GM18873 (cell line): Measurements from ENCODE around the gene CTDNEP1.

ENCODE experiments used
- ATAC-seq: cut with Tn5 transposase; IDR thresholded peaks from one replicate; pipeline ENCODE4 v1.9.1; 2021; ENCODE audit warnings: mild to moderate bottlenecking, moderate library complexity, moderate number of reproducible peaks; ENCODE audit not compliant: unreplicated experiment, low FRiP score

Gene CTDNEP1

GRCh38 chr17:7251661-7252175 lies at the start of gene CTDNEP1:
CTDNEP1 (minus strand) TSS chr17:7251734; CDS start chr17:7251296, 438 bp downstream.
- peak; percentile 84 for ATAC-seq

DNA sequence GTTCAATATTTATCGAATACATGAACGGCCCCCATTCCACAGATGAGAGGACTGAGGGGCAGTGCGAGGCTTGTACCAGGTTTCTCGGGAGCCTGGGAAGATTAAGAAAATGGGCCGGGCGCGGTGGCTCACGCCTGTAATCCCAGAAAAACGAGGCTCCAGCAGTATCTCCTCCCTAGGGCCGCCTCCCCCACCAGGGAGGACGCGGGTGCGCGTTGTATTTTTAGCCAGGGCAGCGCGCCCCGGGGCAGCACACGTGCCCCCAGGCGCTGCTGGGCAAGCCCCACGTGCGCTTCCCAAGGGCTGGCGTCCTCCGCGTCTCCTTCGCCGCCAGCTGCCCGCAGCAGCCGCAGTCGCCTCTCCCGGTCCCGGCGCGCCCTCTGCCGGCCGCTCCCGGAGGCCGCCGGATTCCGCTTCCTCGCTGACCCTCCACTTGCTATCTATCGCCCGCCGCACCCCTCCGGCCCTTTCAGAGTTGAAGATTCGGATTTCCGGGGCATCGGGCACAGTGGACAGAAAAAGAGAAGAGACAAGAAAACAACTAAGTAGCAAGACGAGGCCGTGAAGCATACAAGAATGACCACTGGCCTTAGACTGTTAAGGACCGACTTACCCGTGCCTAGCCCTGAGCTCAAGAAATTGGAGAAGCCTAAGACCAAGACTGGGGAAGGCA lies 44.8 kb upstream of the CTDNEP1 start:
- ATAC-seq = no peak

- ATAC-seq = no peak
Measured at GRCh38 chr17:7295230-7296180, 44.0 kb upstream of the CTDNEP1 start.

GRCh38 chr17:7294614-7295153 lies 43.1 kb upstream of the CTDNEP1 start, which contains the start of gene YBX2:
YBX2 (minus strand) TSS chr17:7294639; CDS start chr17:7294500, 139 bp downstream.
- no peak for ATAC-seq

- no peak for ATAC-seq
Measured at GRCh38 chr17:7293816-7294613, 42.5 kb upstream of the CTDNEP1 start.

- ATAC-seq = no peak
Measured at GRCh38 chr17:7293159-7293558, 41.6 kb upstream of the CTDNEP1 start.

DNA sequence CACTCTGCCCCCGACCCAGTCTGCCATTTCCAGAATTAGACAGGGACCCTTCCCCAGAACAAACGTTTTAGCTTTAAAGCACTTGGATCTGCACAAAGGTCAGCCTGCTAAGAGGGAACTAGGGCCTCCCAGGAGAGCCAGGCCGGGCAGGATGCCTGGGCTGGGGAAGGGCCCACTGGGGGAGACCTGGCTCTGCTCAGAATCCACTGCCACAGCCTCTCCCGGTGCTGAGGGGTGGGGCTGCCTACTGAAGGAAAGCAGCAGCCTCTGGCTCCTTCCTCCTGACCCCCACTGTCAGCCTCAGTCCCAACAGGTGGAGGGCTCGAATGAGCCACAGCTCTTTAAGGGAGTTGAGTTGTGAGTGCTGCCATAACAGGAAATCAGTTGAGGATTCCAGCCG lies 41.2 kb upstream of the CTDNEP1 start:
- no peak for ATAC-seq

DNA sequence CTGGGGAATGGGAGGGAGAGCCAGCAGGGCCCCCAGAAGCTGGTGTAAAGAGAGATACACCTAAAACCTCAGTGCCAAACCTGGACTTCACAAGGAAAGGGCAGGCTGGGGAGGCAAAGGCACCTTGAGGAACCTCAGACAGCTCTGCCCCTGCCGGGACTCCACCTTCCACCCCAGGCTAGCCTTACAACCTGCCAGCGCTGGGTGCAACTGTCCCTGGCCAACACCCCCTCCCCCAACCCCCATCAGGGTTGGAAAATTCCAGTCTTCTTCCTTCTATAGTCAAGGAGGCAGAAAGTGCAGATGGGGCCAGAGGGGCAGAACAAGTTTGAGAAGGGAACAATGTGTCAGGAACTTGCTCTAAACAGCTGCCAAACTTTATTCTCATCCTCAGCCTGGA lies 40.7 kb upstream of the CTDNEP1 start:
- no peak for ATAC-seq

GRCh38 chr17:7290685-7291084 lies 39.2 kb upstream of the CTDNEP1 start:
- no peak for ATAC-seq

- ATAC-seq = no peak
Measured at GRCh38 chr17:7290166-7290565, 38.6 kb upstream of the CTDNEP1 start.

- no peak for ATAC-seq
Measured at GRCh38 chr17:7289256-7290032, 37.9 kb upstream of the CTDNEP1 start.

- ATAC-seq = no peak
Measured at GRCh38 chr17:7285679-7286078, 34.1 kb upstream of the CTDNEP1 start.

DNA sequence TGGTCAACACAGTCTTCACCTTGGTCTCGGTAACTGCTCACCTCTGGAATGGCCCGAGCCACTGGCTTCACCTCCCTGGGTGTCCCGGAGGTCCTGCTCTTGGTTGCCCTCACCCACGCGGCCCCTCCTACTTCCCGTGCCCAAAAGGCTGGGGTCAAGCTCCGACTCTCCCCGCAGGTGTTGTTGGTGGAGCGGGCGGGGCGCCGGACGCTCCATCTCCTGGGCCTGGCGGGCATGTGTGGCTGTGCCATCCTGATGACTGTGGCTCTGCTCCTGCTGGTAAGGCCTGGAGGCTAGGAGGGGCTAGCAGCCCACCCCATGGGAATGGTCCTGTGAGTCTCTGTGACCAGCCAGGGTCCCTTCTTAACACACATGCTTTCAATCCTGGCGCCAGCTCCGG lies 33.4 kb upstream of the CTDNEP1 start:
- no peak for ATAC-seq

DNA sequence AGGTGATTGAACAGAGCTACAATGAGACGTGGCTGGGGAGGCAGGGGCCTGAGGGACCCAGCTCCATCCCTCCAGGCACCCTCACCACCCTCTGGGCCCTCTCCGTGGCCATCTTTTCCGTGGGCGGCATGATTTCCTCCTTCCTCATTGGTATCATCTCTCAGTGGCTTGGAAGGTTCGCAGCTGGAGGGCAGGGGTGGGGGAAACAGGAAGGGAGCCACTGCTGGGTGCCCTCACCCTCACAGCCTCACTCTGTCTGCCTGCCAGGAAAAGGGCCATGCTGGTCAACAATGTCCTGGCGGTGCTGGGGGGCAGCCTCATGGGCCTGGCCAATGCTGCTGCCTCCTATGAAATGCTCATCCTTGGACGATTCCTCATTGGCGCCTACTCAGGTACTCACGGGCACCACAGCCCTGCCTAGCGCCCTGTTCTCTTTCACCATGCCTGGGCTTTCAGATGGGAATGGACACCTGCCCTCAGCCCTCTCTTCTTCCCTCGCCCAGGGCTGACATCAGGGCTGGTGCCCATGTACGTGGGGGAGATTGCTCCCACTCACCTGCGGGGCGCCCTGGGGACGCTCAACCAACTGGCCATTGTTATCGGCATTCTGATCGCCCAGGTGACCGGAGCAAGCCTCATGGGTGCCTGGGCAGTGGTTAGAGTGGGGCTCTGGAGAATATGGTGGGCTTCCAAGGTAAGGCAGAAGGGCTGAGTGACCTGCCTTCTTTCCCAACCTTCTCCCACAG lies 32.1 kb upstream of the CTDNEP1 start:
- no peak for ATAC-seq

DNA sequence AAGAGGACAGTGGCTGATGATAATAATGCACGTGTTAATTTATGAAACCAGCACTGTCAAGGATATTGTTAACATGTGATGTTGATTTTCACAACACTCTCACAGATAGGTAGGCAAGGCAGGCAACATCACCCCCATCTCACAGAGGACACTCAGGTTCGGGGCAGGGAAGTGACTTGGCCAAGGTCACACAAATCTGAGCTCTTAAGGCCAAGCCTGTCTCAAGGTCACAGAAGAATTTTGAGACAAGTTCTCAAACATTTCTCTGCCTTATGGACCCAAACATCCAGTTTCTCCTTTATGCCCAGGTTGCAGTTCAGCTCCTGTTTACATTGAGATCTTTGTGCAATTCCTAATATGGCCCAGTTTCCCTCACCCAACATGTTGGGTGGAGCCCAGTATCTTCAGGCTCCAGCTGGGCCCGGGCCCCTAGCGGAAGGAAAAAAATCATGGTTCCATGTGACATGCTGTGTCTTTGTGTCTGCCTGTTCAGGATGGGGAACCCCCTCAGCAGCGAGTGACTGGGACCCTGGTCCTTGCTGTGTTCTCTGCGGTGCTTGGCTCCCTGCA lies 31.3 kb upstream of the CTDNEP1 start:
- ATAC-seq = no peak

DNA sequence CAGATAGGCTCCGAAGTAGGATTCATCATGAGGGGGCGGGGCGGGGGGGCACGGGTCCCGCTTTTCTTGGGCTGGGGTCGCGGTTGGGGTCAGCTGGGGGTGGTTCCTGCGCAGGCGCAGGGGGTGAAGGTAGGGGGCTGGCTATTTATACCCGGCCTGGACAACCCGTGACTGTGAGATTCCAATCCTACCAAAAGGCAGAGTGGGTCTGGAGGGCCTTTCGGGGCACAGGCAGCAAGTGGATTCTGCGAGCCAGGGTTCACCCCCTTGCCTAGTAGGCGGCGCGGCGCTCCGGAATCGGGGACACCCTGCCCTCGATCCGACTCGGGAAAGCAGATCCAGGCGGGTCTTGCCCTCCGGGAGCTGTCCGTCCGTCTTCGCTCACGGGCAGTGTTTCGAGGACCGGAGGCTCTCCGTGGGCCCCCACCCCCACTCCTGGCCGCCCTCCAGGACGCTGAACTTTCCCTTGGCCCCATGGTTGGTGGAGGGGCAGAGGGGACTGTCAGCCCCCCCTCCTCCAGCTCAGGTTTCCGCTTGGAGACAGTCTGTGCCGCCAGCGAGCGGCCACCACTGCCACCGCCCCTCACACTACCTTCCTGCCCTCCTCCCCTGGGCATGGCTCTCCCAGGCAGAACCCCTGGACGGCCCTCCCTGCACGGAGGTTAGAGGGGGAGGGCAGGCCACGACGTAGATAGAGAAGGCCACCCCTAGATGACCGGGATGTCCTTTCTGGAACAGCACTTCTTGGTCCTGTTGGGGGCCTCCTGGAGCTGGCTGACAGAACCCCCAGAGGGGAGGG lies 30.6 kb upstream of the CTDNEP1 start:
- ATAC-seq = no peak

- ATAC-seq = no peak
Measured at GRCh38 chr17:7281074-7281952, 29.8 kb upstream of the CTDNEP1 start, which contains the start of gene SLC2A4. SLC2A4 (plus strand) TSS chr17:7281718; CDS start chr17:7281935, 217 bp downstream.
